NCI-H1105 treated with DMSO at 0.1 percent for 48 hours (cell line): Measurements from ENCODE around the gene KAT6B.
"Not testable (repeated sequence)": the region's sequence is repeated elsewhere in the genome, so short reads cannot be mapped to it uniquely, and the experiment has no call there.

ENCODE experiments used
- DNase-seq: peaks from one replicate; lab custom pipeline; 2025; lab: John Stamatoyannopoulos, UW

The KAT6B gene

DNA sequence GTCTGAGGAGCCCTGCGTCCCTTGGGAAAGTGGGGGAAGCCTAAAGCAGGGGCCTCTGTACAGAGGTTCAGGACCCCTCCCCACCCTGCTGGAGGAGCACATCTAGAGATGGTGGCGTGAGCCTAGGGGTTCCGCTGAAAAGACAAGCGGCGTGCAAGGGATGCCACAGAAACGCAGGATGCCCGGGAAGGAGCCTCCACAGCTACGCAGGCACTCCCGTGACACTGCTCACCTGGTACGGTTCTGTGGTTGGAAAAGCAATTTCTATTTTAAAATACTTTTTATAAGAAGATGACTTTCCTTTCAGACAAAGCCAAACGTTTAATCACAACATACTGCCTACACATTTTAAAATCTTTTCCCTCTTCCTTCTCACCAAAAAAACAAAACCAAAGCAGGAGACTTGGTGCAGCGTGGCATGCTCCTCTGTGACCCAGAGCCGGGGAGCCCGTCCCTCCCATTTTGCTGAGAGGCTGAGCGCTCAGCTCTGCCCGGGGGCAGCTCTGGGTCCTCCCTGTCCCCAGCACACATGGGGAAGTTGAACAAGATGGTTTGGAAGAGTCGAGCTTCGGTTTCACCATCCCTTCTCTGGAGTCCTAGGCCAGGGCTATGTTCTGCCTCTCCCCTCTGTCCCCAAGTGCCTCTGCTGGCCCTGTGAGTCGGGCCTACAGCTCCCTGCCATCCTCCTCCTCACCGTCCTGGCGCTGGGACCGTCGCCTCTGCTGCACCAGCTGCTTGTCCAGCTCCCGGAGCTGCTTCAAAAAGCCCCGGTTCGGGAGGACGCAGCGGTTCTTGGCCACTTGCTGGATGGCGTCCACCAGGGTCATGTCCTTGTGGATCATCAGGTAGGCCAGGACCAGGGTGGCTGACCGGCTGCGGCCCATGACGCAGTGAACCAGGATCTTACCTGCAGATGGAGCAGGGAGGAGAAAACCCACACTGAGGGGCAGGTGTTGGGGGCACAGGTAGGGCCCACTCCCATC lies 211.1 kb downstream of the KAT6B start:
- no peak for DNase-seq

DNA sequence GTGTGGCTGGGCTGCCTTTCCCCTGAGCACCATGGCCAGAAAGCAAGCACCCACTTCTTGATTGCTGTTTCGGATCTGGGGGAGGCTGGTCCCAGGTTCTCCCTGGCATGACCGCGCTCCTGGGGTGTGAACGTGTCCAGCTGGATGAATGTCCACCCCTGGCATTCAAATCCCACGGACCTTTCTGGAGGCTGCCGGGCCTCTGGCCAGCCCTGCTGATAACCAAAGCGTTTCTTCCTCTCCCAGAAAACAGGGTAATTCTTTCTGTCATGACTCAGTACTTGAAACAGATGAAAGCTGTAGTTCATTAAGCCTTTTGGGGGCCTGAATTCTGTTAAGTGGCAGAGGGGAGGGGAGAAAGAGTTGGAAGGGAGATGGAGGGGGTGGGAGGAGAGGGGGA lies 211.9 kb downstream of the KAT6B start:
- DNase-seq = no peak

DNA sequence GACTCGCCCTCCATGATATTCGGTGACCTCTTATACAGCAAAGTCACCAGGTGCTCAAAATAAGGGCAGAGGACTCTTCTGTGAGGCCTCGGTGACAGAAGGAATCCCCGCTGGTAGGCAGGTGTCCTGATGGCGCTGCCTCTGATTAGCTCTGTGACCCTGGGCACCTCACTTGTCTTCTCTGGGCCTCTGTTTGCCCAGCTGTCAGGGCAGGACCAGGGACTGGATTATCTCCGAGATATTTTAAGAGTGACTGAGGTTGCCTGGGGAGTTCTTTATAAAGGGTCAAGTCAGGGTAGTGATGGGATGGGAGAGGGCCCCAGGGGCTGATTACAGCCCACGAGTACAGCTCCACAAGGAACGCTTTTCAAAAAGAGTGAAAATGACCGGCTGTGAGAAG lies 214.2 kb downstream of the KAT6B start:
- DNase-seq = no peak

DNA sequence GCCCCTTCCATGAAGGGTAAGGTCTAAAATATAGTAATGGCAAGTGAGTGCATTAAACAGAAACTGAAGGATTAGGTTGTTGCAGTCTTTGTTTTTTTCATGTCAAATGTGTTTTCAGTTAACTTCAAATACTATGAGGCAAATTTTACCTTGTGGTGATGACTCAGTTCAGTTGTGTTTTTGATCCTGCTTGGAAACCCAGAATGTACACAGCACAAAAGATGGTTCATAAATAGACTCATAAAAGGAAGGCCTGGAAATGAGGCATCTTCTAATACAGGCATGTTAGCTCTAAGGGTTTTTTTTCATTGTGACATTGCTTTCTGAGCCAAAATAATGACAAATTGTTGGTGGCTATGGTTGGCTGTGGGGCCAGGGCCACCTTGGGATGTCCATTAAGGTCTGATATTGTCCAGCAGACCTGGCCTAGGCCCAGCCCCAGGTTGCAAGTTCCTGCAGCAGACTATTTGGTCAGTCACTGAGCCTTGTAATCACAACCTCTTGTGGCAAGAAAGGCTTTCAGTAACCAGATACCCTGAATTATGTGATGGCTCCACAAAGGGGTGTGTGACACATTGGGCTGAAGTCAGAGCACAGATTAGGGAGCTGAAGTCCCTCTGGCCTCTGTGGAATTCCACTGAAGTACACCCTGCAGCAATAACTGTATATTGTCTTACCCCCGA lies 216.0 kb downstream of the KAT6B start:
- no peak for DNase-seq

DNA sequence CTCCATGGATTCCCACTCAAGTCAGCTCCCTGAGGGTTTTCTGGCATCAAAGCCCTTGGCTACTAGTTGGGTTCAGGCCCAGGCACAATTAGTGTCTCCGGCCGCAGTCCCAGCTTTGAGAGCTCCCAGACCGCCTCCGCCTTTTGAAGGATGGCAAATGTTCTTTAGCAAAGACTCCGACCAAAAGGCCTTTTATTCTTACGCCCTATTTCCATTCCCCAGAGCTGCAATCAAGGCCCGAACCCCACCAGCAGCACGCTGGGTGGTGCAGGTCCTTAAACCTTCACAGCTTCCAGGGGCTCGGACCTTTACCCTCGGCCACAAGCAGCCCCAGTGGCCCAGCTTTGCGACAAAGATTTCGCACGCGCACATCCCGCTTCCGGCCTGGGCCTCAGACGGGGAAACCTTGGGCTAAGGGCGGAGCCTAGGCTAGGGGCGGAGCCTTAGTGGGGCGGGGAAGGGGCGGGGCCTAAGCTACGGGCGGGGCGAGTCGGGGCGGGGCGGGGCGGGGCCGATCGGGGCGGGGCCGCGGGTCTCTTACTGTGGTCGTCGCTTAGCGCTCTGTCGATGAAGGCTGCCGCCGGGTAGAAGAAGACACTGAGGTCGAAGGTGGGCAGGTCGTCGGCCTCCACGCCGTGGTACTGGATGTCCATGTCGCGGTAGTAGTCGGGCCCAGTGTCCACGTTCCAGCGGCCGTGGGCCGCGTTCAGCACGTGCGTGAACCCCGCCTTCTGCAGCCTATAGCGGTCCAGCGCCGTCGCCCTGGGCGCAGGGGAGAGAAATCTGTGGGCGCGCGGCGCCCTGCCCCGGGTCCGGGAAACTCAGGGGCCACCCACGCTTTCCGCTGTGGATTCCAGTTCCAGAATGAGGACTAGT lies 217.1 kb downstream of the KAT6B start:
- no peak for DNase-seq

DNA sequence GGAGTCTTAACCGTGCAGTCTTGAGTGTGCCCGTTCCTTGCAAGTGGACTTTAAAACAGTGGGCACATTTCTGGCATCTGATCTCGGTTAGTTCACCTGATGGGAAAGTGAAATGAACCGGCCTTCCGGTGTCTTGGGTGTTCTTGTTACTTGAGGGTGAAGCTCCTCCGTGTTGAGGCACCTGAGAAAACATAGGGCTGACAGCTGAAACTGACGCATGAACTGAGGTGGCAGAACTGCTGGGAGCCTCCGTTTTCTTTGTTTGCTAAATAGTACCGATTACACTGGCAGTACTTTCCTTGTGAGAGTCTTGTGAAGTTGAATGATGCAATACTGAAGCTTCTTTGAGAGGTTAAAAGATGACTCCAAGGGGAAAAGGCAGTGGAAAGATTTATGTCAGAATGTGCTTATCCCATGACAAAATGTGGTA lies 222.3 kb downstream of the KAT6B start:
- DNase-seq = no peak

DNA sequence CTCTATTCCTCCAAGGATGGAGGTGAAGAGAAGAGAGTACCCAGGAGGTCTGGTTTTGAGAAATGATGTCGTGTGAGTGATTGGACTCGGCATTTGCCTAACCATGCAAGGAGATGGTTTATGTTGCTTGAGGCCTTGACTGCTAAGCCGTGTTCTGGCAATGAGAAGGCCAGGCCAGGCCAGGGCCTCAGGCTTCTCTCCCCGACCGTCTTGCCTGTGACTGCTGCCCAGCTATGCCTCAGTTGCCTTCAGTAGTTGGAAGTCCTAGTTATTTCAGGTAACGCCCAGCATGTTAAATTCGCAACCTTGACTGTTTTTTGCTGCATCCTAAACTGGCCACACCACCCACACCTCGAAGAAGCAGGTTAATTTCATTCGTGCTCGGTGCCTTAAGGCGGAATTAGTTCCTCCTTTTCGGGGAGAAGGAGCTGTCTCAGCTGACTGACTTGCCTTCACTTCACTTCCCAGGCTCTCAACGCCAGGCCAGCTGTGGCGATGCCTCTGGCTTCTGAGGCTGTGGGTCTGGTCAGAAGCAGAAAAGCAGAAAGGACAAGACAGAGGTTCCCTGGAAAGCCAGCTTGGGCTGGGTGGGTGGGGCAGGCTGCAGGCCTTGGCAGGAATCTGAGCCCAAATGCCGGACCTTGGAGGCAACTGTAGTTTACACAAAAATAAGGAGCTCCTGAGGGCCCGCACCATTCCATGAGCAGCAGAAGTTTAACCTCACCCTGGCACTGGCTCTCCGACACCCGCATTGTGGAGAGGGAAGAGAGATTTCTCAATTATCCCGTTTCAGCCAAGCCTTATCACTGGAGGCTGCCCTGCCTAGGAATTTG lies 223.1 kb downstream of the KAT6B start:
- DNase-seq = no peak

DNA sequence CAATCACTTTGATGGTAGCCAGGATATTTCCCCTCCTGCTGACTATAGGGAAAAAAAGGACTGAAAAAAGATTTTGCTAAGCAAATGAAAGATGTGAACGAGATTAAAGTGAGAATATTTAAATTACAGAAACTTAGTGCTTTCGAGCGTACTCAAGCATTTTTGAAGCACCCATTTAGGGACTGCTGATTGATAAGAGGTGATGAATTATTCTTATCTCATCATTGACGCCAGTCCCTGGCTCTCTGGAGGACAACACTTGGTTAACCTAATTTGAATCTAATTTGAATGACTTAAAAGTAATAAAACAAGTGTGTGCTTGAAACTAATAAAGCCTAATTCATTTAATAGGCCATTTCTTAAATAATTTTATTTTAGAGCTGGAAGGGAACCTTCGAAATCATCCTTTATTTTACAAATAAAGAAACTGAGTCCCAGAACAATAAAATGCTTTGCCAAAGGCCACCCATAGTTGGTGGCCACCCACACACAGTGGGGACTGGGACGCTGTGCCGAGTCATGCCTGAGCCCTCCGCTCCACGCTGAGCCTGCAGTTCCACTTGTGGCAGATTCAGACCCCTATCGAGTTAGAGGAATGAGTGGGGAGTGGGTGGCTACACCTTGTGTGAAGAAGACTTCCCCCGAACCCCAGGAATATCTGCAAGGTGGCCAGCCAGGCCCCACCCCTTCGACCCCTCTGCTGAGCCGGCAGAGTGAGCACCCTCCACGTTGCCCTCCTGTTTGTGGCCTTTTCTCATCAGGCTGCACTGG lies 223.9 kb downstream of the KAT6B start:
- no peak for DNase-seq

DNA sequence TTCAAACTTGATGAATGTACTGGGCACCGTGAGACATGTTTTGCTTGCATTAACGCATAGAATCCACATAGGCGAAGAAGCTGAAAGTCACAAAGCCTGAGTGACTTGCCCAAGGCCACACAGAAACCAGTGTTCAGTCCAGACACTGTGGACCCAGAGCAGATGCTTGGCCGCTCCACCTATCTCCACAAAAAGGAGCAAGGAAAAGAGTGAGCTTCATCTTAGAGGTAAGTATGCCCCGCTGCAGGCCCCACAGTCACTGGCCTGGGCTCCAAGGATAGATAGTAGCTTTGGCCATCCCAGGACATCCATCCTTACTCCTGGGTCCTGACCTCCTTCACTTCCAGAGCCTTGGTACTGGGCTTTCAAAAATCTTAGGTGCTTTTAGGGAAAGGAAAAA lies 224.9 kb downstream of the KAT6B start:
- DNase-seq = no peak

DNA sequence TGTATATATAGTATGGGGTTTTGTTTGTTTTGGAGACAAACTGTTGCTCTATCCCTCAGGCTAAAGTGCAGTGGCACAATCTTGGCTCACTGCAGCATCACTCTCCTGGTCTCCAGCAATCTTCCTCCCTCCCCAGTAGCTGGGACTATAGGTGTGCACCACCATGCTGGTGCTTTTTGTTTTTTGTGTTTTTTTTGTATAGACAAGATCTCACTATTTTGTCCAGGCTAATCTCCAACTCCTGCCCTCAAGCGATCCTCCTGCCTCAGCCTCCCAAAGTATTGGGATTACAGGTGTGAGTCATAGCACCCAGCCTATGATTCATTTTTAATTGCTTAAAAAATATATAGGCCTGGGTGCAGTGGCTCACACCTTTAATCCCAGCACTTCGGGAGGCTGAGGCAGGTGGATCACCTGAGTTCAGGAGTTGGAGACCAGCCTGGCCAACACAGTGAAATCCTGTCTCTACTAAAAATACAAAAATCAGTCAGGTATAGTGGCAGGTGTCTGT lies 229.6 kb downstream of the KAT6B start:
- not testable (repeated sequence) for DNase-seq

DNA sequence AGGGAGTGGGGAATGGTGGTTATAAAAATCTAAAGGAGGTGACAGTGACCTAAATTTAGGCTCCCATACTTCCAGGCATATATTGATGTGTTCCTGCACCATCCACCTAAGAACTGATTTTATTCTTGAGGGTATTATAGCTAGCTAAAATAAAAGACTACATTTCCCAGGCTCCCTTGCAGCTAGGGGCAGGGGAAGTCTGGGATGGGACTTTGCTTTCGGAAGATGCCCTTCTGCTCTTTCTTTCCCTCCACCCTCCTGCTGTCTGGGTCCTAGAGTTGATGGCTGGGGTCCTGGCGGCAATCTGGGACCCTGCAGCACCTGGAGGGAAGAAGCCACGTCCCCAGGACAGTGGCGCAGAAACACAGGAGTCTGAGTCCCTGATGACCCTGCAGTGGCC lies 231.3 kb downstream of the KAT6B start:
- DNase-seq = no peak

DNA sequence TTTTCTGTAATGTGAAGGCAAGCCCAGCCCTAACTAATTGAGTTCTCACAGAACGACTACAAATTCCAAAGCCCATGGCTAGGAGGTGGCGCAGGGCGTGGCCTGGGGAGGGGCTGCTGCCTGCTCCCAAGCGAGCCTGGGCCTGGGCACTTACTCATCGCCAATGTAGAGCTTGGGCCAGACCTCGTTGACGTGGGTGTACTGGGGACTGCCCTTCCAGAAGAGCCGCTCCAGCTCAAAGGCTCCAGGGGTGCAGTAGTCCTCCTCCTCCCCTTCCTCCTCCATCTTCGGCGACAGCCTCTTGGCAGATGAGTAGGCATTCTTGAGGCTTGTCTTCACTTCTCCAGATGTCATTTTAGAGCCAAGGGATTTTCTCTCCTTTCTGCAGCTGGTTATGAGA lies 231.8 kb downstream of the KAT6B start:
- no peak for DNase-seq

DNA sequence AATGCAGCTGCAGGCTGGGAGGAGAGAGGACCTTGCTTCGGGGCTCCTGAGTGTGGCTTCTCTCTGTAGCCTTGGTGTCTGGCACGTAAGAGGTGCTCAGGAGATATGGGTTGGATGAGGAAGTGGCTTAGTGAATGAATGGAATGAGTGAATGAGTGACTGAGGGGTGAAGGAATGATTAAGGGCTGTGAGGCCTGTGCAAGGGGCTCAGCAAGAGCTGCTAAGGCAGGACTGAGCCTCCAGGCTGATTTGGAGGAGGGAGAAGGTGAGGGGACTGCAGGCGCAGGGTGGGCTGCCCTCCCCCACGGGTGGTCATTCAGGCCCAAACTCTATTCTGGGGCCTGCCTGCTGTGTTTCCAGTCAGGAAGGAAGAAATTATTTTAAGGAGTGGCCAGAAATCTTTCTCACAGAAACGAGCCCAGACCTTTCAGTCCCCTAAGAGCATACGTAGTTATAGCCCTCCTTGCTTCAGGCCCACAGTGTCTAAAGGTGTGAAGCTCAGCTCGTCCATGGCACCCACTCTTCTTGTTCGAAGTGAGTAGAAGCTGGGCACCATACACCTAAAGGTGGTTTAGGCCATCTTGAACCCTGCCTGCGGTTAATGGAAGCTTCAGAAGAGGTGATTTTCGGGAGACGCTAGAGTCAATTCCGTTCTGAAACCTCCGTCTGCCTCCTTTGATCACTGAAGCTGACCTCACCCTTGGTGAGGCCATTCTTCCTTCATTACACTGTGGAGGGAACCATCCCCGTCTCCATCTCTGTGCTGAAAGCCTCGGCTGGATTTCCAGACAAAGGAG lies 235.5 kb downstream of the KAT6B start:
- DNase-seq = no peak

DNA sequence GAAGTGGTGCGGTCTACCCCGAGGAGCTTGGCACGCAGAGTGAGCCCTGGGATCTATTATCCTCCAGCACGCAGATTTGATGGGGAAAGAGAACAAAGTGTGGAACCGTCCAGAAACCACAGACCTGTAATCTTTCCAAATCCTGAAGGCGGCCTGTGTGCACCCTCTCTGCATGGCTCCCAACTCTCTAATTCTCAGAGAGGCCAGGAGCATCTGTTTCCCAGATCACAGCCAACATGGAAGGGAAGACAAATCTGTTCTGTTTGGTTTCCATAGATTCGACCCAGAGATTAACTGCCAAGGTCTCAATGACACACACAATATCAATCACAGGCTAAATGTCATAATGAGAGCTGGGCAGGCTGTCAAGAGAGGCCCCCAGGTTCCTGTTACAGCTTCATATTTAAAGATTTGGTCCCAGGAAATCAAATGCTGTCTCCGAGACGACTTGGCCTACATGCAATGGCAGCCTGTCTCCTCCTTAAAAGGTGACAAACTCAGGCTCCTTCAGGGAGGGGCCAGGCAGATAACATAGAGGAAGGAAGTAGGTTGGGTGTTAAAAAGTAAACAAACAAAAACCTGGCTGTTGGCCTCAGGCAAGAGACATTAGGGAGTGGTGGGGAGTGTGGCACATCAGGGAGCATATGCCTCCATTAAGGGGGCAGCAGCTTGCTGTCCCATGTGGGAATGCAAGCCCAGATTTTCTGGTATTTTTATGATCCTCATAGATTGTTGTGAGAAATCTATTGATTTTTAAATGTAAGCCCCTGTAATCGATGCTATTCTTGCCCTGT lies 236.3 kb downstream of the KAT6B start:
- DNase-seq = no peak

DNA sequence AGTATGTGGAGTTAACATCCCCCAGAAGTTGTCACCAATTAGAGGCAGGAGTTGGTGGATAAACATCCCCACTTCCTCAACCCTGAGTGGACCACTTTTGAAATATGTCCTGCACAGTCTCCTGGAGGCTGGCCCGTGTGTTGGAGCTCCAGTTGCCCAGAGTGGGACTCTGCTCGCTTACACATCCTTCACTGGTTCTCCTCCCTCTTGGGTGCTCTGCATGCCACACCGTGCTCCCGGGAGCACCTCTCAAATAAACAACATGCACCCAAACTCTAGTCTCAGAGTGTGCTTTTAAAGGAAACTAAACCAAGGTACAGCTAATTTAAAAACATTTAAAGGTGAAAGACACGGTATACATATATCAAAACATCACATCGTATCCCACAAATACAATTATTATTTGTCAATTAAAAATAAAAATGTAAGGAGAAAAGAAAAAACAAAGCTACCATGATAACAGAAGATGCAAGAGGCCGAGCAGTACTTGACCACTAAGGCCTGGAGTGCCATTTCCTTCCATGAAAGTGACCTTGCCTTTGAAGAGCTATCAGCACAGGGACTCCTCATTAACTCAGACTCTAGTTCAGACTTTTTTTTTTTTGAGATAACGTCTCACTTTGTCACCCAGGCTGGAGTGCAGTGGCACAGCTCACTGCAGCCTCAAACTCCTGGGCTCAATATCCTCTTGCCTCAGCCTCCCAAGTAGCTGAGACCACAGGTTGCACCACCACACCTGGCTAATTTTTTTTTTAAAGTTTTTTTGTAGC lies 237.2 kb downstream of the KAT6B start:
- DNase-seq = no peak

DNA sequence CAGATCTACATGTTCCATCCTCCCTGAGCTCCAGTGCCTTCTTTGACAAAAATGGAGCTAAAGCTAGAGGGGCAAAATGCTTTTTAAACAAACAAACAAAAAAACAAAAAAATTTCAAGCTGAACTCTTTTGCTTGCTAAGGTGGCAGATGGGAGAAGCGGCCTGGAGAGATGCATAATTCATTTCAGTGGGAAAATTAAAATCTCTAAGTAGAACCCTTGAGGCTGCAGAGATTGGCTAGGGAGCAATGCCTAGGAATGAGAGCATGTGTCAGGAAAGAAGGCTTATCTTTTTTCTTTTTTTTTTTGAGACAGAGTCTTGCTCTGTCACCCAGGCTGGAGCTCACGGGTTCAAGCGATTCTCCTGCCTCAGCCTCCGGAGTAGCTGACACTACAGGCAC lies 238.7 kb downstream of the KAT6B start:
- DNase-seq = no peak

DNA sequence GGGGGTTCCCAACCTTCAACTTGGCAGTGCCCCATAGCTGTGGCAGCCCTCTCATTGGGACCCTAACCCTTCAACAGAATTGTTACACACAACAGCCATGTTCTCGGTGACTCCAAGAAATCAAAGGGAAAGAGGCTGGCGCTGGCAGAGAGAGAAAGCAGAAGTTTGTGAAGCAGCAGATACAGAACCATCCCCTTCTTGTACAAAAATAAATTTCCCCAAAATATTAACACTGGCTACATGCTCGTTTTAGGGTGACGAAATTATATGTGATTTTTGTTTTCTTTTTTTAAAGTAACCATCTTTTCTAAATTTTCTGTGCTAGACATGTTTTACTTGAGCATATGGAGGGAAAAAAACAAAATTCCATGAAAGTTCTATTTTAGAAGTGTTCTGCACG lies 239.9 kb downstream of the KAT6B start:
- DNase-seq = no peak

DNA sequence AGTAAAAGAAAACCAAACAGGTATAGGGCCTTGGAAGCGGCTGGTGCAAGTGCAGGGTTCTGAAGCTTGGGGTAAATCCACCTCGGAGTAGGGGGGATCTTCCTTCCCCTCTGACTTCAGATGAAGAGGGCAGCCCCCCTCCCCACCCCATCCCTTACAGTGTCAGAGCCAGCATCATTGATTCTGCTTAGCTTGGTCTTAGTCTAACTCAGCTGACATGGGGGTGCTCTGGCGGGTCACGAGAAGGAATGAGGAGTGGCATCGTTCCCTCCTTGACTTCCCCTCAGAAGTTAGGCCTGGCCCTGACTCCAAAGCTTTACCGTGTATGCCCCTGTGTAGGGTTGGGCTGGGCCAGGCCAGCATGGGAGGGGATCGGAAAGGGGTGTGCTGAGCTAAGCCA lies 240.9 kb downstream of the KAT6B start:
- no peak for DNase-seq
